HEK293 (cell line): ENCODE measurements around the gene PPP1R1A.

ENCODE experiments used
- CTCF ChIA-PET: fragments of 350-600 bp; formaldehyde crosslinking; extraction: SDS; loops from one replicate; lab custom pipeline; 2021; ENCODE audit warnings: antibody characterized with exemption; lab: Yijun Ruan, JAX
- POLR2A ChIA-PET: fragments of 300-600 bp; formaldehyde crosslinking; extraction: SDS; loops from one replicate; lab custom pipeline; 2020; ENCODE audit warnings: antibody characterized with exemption, inconsistent platforms; lab: Yijun Ruan, JAX
- H3K27ac ChIP-seq: fragments of 200-500 bp; sonication (Bioruptor generic); 2 replicates; pipeline ENCODE4 v1.5.1; 2014; ENCODE audit warnings: low read depth, low read length, control low read depth, inconsistent platforms; ENCODE audit errors: extremely low read depth
- H3K36me3 ChIP-seq, 2 experiments: fragments of 200-500 bp in 1 of 2; sonication (Bioruptor generic) in 1 of 2; 1 replicate in 1 of 2; 2 replicates in 1 of 2; pipeline ENCODE4 v1.5.1; 2014 to 2017; ENCODE audit warnings: inconsistent platforms in 2 of 2, low read length in 2 of 2; ENCODE audit not compliant: control insufficient read depth in 2 of 2, insufficient read depth in 1 of 2
- H3K4me1 ChIP-seq: fragments of 200-500 bp; sonication (Bioruptor generic); 2 replicates; pipeline ENCODE4 v1.5.1; 2014; ENCODE audit warnings: mild to moderate bottlenecking, low read length, inconsistent platforms; ENCODE audit not compliant: control insufficient read depth, insufficient read depth
- H3K4me3 ChIP-seq: 2 replicates; pipeline ENCODE4 v1.5.1; 2011; ENCODE audit warnings: low read depth, mild to moderate bottlenecking, control low read depth, low read length, moderate library complexity
- H3K9me3 ChIP-seq: fragments of 200-500 bp; sonication (Bioruptor generic); 2 replicates; pipeline ENCODE4 v1.5.1; 2014; ENCODE audit warnings: low read depth, low read length, inconsistent platforms; ENCODE audit not compliant: control insufficient read depth, insufficient read depth
- EGR2 ChIP-seq: fragments of 450-650 bp; formaldehyde crosslinking; IDR thresholded peaks from 2 replicates; pipeline ENCODE4 v1.5.1; 2016; ENCODE audit warnings: low read depth, missing biosample characterization, missing genetic modification characterization
- KLF1 ChIP-seq: fragments of 450-650 bp; formaldehyde crosslinking; IDR thresholded peaks from 2 replicates; pipeline ENCODE4 v1.5.1; 2016; ENCODE audit warnings: missing biosample characterization, missing genetic modification characterization
- KLF7 ChIP-seq: fragments of 450-650 bp; formaldehyde crosslinking; IDR thresholded peaks from 2 replicates; pipeline ENCODE4 v1.5.1; 2016; ENCODE audit warnings: missing biosample characterization, missing genetic modification characterization, borderline replicate concordance
- SCRT2 ChIP-seq: fragments of 450-650 bp; formaldehyde crosslinking; IDR thresholded peaks from 2 replicates; pipeline ENCODE4 v1.5.1; 2016; ENCODE audit warnings: missing biosample characterization, missing genetic modification characterization
- SETDB1 ChIP-seq: IDR thresholded peaks from one replicate; pipeline ENCODE4 v1.6.1; 2017; ENCODE audit warnings: mild to moderate bottlenecking, low read length, moderate library complexity, mixed read lengths; ENCODE audit not compliant: insufficient read length
- ZEB2 ChIP-seq: fragments of 450-650 bp; formaldehyde crosslinking; IDR thresholded peaks from 2 replicates; pipeline ENCODE4 v1.5.1; 2016; ENCODE audit warnings: missing biosample characterization, missing genetic modification characterization
- ZFHX2 ChIP-seq: fragments of 450-650 bp; formaldehyde crosslinking; conservative IDR thresholded peaks from 2 replicates; pipeline ENCODE4 v1.5.1; 2016; ENCODE audit warnings: missing biosample characterization, missing genetic modification characterization
- ZNF274 ChIP-seq, 2 experiments: fragments of 200-500 bp in 1 of 2; fragments of 450-650 bp in 1 of 2; sonication (Bioruptor generic) in 1 of 2; formaldehyde crosslinking in 1 of 2; IDR thresholded peaks; 2 replicates each; pipeline versions ENCODE4 v1.5.1 to v1.6.1; 2014 to 2016; ENCODE audit warnings: borderline replicate concordance in 1 of 2, inconsistent platforms in 1 of 2, low read length in 1 of 2, missing biosample characterization in 1 of 2, missing genetic modification characterization in 1 of 2
- ZNF76 ChIP-seq: fragments of 450-650 bp; formaldehyde crosslinking; IDR thresholded peaks from 2 replicates; pipeline ENCODE4; 2016; ENCODE audit warnings: low read depth, missing biosample characterization, missing genetic modification characterization, borderline replicate concordance
- ZSCAN23 ChIP-seq: fragments of 450-650 bp; formaldehyde crosslinking; IDR thresholded peaks from 2 replicates; pipeline ENCODE4 v1.5.1; 2016; ENCODE audit warnings: missing biosample characterization, missing genetic modification characterization
- TF ChIP-seq, protein P1 (sequence below): fragments of 450-650 bp; formaldehyde crosslinking; IDR thresholded peaks from 2 replicates; pipeline ENCODE4 v1.5.1; 2017; ENCODE audit warnings: missing biosample characterization, missing genetic modification characterization
- TF ChIP-seq, protein P2 (sequence below): fragments of 450-650 bp; formaldehyde crosslinking; IDR thresholded peaks from 2 replicates; pipeline ENCODE4 v1.5.1; 2016; ENCODE audit warnings: missing biosample characterization, missing genetic modification characterization
- TF ChIP-seq, protein P3 (sequence below): fragments of 450-650 bp; formaldehyde crosslinking; IDR thresholded peaks from 2 replicates; pipeline ENCODE4 v1.5.1; 2016; ENCODE audit warnings: missing biosample characterization, missing genetic modification characterization
- TF ChIP-seq, protein P4 (sequence below): fragments of 450-650 bp; formaldehyde crosslinking; IDR thresholded peaks from 2 replicates; pipeline ENCODE4 v1.5.1; 2016; ENCODE audit warnings: missing biosample characterization, missing genetic modification characterization, borderline replicate concordance
- TF ChIP-seq, protein P5 (sequence below): fragments of 450-650 bp; formaldehyde crosslinking; IDR thresholded peaks from 2 replicates; pipeline ENCODE4 v1.5.1; 2016; ENCODE audit warnings: missing biosample characterization, missing genetic modification characterization, borderline replicate concordance
- TF ChIP-seq, protein P6 (sequence below): fragments of 450-650 bp; formaldehyde crosslinking; IDR thresholded peaks from 2 replicates; pipeline ENCODE4 v1.5.1; 2016; ENCODE audit warnings: missing biosample characterization, missing genetic modification characterization

Gene PPP1R1A

DNA sequence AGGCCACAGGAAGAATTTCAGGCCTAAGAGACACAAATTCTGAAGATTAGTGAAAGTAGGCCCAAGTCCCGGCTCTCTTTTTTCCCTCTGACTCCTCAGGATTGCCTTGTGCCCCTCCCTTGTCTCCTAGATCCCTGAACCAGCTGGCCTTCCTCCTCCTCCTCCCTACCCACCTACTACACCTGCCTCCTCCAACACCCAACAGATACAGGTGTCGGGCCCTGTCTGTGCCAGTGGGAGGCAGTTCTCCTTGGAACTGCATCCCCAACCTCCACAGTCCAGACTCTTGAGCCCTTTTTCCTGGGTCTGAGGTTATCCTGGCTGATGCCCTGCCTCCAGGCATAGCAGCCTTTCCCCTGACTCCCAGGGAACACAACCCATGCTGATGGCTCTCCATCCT lies 1.8 kb downstream of the PPP1R1A start:
- POLR2A ChIA-PET: no interaction called here

DNA sequence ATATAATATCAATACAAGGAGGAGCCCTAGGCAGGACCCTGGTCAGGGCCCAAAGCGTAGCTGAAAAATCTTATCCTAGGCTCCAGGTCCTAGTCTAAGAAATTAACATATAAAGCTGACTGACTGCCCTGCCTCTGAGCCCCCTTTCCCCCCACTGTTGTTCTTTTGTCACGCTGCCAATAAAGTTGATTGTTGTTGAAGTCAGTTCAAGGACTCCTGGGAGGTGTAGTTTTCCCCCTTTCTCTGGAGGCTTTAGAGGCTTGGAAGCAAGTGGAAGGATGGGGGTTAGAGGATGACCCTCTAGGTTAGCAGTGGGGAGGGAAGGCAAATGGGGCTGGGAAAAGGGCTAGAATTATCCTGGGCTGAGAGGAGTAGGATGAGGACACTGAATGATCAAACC lies 3.2 kb downstream of the PPP1R1A start:
- ChIA-PET POLR2A (no interaction called here), CTCF (interaction anchor here (0.9 to 6.5 kb wide), 3 partner anchors 13 to 61 kb away, joined by 3 to 64 read pairs (median 4); no protein-coding TSS in a partner anchor)
- no peaks in the 10 kb centered on the region for H3K9me3 ChIP-seq
- H3K36me3 ChIP-seq: no peaks in the 10 kb centered on the region
- no peak overlapping the region for H3K4me3 ChIP-seq
- H3K27ac ChIP-seq: no peak overlapping the region
- no peaks in the 10 kb centered on the region; the same call in 1 of the 2 replicates for H3K4me1 ChIP-seq
- TF ChIP-seq, protein P1, sequence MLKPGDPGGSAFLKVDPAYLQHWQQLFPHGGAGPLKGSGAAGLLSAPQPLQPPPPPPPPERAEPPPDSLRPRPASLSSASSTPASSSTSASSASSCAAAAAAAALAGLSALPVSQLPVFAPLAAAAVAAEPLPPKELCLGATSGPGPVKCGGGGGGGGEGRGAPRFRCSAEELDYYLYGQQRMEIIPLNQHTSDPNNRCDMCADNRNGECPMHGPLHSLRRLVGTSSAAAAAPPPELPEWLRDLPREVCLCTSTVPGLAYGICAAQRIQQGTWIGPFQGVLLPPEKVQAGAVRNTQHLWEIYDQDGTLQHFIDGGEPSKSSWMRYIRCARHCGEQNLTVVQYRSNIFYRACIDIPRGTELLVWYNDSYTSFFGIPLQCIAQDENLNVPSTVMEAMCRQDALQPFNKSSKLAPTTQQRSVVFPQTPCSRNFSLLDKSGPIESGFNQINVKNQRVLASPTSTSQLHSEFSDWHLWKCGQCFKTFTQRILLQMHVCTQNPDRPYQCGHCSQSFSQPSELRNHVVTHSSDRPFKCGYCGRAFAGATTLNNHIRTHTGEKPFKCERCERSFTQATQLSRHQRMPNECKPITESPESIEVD: no peak
- TF ChIP-seq, protein P2, sequence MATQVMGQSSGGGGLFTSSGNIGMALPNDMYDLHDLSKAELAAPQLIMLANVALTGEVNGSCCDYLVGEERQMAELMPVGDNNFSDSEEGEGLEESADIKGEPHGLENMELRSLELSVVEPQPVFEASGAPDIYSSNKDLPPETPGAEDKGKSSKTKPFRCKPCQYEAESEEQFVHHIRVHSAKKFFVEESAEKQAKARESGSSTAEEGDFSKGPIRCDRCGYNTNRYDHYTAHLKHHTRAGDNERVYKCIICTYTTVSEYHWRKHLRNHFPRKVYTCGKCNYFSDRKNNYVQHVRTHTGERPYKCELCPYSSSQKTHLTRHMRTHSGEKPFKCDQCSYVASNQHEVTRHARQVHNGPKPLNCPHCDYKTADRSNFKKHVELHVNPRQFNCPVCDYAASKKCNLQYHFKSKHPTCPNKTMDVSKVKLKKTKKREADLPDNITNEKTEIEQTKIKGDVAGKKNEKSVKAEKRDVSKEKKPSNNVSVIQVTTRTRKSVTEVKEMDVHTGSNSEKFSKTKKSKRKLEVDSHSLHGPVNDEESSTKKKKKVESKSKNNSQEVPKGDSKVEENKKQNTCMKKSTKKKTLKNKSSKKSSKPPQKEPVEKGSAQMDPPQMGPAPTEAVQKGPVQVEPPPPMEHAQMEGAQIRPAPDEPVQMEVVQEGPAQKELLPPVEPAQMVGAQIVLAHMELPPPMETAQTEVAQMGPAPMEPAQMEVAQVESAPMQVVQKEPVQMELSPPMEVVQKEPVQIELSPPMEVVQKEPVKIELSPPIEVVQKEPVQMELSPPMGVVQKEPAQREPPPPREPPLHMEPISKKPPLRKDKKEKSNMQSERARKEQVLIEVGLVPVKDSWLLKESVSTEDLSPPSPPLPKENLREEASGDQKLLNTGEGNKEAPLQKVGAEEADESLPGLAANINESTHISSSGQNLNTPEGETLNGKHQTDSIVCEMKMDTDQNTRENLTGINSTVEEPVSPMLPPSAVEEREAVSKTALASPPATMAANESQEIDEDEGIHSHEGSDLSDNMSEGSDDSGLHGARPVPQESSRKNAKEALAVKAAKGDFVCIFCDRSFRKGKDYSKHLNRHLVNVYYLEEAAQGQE: 0 out of 2 replicates have a peak, but pooled peaks have one; percentile 40
- TF ChIP-seq ZSCAN23 (tag by site-specific recombination) (no peak), ZNF274 (IDR thresholded peaks at IDR 0.05; ENCODE audit: low read length) (no peak), ZNF274 (tag by site-specific recombination; IDR thresholded peaks at IDR 0.05; ENCODE audit: borderline replicate concordance) (no peak), ZNF76 (tag by site-specific recombination) (peak; percentile 52; the same call in 1 of the 2 replicates)
- TF ChIP-seq, protein P3, sequence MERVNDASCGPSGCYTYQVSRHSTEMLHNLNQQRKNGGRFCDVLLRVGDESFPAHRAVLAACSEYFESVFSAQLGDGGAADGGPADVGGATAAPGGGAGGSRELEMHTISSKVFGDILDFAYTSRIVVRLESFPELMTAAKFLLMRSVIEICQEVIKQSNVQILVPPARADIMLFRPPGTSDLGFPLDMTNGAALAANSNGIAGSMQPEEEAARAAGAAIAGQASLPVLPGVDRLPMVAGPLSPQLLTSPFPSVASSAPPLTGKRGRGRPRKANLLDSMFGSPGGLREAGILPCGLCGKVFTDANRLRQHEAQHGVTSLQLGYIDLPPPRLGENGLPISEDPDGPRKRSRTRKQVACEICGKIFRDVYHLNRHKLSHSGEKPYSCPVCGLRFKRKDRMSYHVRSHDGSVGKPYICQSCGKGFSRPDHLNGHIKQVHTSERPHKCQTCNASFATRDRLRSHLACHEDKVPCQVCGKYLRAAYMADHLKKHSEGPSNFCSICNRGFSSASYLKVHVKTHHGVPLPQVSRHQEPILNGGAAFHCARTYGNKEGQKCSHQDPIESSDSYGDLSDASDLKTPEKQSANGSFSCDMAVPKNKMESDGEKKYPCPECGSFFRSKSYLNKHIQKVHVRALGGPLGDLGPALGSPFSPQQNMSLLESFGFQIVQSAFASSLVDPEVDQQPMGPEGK (tag by site-specific recombination): peak; percentile 49; the same call in 1 of the 2 replicates

More for the DNA sequence above, 1.8 kb downstream of the PPP1R1A start:
- Histone ChIP-seq H3K9me3 (no peaks in the 10 kb centered on the region), H3K4me3 (no peak overlapping the region), H3K4me1 (no peaks in the 10 kb centered on the region), H3K27ac (no peak overlapping the region), H3K36me3 (no peaks in the 10 kb centered on the region)
- TF ChIP-seq ZFHX2 (tag by site-specific recombination) (peak; percentile 34; the same call in 1 of the 2 replicates), ZEB2 (no peak), EGR2 (tag by site-specific recombination) (peak; percentile 68; the same call in 1 of the 2 replicates)
- CTCF ChIA-PET: interaction anchor here (0.6 to 2.5 kb wide), 7 partner anchors 10 to 1556 kb away, joined by 3 to 20 read pairs (median 4); no protein-coding TSS in a partner anchor

DNA sequence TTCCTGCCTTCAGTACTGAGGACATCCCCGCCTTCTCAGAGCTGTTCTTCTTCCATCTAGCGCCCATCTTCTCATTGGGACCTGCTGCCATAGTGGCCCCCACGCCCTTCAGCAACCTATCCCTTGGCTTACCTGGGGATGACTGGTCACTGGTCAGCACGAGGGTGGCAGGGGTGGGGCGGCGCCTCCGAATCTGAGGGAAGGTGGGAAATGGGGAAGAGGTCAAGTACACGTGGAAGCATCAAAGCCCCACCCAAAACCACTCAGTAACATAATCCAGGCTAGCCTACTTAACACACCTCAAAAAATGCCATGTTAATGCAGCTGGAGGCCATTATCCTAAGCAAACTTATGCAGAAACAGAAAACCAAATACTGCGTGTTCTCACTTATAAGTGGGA lies 4.3 kb downstream of the PPP1R1A start:
- Histone ChIP-seq H3K4me3 (no peak overlapping the region), H3K9me3 (no peaks in the 10 kb centered on the region), H3K27ac (no peak overlapping the region), H3K36me3 (no peaks in the 10 kb centered on the region), H3K4me1 (no peaks in the 10 kb centered on the region; the same call in 1 of the 2 replicates)
- ChIA-PET POLR2A (no interaction called here), CTCF (interaction anchor here (0.7 to 6.5 kb wide), 6 partner anchors 9 to 60 kb away, joined by 3 to 64 read pairs (median 4); no protein-coding TSS in a partner anchor)
- TF ChIP-seq, protein P4, sequence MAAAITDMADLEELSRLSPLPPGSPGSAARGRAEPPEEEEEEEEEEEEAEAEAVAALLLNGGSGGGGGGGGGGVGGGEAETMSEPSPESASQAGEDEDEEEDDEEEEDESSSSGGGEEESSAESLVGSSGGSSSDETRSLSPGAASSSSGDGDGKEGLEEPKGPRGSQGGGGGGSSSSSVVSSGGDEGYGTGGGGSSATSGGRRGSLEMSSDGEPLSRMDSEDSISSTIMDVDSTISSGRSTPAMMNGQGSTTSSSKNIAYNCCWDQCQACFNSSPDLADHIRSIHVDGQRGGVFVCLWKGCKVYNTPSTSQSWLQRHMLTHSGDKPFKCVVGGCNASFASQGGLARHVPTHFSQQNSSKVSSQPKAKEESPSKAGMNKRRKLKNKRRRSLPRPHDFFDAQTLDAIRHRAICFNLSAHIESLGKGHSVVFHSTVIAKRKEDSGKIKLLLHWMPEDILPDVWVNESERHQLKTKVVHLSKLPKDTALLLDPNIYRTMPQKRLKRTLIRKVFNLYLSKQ (tag by site-specific recombination): no peak
- TF ChIP-seq SETDB1 (no peak), KLF1 (tag by site-specific recombination) (peak; percentile 65), SCRT2 (no peak), KLF7 (tag by site-specific recombination) (no peak)
- TF ChIP-seq, protein P5, sequence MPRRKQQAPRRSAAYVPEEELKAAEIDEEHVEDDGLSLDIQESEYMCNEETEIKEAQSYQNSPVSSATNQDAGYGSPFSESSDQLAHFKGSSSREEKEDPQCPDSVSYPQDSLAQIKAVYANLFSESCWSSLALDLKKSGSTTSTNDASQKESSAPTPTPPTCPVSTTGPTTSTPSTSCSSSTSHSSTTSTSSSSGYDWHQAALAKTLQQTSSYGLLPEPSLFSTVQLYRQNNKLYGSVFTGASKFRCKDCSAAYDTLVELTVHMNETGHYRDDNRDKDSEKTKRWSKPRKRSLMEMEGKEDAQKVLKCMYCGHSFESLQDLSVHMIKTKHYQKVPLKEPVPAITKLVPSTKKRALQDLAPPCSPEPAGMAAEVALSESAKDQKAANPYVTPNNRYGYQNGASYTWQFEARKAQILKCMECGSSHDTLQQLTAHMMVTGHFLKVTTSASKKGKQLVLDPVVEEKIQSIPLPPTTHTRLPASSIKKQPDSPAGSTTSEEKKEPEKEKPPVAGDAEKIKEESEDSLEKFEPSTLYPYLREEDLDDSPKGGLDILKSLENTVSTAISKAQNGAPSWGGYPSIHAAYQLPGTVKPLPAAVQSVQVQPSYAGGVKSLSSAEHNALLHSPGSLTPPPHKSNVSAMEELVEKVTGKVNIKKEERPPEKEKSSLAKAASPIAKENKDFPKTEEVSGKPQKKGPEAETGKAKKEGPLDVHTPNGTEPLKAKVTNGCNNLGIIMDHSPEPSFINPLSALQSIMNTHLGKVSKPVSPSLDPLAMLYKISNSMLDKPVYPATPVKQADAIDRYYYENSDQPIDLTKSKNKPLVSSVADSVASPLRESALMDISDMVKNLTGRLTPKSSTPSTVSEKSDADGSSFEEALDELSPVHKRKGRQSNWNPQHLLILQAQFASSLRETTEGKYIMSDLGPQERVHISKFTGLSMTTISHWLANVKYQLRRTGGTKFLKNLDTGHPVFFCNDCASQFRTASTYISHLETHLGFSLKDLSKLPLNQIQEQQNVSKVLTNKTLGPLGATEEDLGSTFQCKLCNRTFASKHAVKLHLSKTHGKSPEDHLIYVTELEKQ: no peak
- TF ChIP-seq, protein P6, sequence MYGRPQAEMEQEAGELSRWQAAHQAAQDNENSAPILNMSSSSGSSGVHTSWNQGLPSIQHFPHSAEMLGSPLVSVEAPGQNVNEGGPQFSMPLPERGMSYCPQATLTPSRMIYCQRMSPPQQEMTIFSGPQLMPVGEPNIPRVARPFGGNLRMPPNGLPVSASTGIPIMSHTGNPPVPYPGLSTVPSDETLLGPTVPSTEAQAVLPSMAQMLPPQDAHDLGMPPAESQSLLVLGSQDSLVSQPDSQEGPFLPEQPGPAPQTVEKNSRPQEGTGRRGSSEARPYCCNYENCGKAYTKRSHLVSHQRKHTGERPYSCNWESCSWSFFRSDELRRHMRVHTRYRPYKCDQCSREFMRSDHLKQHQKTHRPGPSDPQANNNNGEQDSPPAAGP: peak; percentile 29; the same call in 1 of the 2 replicates
